Brain pericyte (primary cell): Measurements from ENCODE around the gene MICAL3.

ENCODE experiments used
- DNase-seq: peaks from one replicate; pipeline ENCODE4 v3.0.0-alpha.2; 2012; ENCODE audit warnings: low read depth, low spot score

MICAL3 gene

DNA sequence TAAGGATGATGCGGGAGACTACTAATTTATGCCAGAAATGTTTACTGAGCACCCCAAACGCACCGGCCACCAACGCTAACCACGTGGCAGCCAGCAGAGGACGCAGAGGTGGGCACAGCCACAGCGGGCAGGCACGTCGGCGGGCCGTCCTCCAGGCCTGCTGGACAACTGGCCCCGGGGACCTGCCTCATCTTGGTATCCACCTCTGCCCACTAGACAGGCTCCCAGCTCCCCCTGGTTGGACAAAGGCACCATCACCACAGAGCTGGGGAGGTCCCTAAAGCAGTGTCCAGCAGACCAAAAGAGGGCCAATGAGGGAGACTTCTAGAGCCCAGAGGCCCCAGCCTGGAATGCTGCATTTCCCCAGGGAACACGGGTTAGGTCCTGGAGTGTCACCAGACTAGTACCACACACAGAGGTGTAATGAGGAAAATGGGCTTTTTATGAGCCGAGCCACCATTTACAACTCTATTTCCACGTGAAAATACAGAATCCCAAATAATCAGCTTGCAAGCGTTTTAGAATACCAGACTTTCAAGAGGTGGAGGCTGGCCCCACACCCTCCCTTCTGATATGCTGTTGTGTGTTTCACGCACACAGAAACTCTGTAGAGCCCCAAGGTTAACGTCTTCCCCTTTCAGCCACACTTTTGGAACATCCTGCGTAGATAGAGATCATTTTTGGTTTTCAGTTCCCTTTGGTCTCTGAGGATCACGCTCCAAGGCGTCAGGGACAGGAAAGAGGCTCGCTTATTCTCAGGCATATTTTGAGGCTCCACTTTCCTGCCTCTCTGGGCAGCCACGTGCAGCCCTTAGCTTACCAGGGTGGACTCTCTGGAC, 226.4 kb downstream of the MICAL3 start:
- DNase-seq = no peak

DNA sequence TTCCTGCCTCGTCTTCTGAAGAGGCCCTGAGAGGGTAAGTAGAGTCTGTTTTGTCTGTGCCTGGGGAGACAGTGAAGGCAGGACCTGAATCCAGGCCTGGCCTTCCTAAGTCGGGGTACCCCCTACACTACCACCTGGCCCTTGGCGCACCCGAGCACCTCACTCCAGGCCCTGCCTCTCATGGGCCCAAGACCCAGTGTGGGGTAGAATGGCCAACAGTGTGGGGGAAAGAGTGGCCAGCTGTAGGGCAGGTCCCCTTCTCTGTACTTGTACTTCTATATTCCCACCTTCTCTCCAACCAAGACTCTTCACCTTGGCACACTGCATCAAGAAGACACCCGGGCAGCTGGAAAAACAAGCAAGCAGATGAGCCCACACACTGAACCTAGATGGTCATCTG, 227.7 kb downstream of the MICAL3 start:
- no peak for DNase-seq

DNA sequence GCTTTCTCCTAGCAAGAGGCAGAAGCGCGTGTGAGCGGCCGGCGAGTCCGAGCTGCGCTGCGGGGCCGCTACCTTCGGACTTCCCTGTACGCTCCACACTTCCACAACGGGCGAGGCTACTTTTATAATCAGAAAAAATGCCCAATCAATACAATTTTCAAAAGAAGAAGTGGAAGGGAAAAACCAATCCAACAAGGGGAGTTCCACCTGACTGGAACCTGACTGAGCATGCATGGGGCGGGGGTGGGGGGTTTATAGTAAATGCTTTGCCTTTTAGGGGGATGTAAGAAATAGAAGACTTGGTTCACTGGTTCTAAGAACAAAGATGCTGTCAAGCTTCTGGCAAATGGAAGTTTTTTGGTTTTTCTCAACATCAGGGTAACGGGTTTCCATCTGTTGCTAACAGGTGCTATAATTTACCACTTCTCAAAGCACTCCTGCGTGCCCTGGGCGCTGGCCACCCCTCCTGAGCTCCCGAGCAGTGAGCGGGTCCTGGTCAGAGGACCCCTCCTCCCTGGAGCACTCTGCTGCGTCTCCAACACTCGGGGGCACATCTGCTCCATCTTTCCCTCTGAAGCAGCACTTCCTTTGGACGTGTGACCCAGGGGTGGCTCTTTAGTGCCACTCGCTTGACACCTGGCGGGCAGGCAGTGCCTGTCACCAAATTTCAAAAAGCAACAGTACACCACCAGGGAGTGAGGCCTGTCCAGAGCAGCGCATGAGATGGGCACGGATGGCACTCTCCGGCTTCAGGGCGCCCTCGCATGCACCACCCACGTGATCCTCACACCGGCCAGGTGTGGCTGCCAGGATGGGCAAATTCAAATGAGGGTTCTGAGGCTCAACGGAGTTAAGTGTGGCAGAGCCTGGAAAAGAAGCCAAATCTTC, 228.5 kb downstream of the MICAL3 start:
- no peak for DNase-seq

DNA sequence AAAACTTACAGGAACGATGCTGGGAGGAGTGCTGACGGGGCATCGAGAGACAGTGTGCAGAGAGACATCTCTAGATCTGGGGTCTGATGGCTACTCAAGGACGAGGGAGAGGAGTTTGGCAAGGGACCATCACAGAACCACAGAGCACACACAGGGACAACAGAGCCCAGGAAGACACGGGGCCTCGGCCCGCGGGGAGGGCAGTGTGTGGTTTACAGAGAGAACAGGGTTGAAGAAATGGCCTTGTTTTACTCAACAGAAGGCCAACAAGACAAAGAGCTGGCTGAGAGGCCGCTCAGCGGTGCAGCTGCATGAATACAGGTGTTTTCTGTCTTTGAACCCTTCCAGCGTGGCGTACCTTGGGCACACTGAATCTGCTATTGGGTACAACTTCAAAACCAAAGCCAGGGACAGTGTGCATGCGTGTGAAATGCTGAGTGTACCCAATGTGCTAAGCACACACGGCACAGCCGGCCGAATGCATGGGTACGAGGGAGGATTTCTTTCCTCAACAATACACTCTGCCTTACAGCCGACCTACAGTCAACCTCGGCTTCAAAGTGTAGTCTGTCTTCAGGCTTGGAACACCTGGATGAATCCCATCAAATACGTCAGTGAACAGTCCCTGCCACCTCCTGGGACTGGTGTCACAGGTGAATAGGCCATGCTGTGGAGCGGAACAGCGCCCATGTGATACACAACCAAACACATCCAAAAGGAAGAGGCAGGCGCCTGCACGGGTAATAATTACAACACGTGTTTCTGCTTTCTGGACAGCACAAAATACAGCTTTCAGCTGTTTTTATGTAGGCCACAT, 229.4 kb downstream of the MICAL3 start:
- DNase-seq = no peak

DNA sequence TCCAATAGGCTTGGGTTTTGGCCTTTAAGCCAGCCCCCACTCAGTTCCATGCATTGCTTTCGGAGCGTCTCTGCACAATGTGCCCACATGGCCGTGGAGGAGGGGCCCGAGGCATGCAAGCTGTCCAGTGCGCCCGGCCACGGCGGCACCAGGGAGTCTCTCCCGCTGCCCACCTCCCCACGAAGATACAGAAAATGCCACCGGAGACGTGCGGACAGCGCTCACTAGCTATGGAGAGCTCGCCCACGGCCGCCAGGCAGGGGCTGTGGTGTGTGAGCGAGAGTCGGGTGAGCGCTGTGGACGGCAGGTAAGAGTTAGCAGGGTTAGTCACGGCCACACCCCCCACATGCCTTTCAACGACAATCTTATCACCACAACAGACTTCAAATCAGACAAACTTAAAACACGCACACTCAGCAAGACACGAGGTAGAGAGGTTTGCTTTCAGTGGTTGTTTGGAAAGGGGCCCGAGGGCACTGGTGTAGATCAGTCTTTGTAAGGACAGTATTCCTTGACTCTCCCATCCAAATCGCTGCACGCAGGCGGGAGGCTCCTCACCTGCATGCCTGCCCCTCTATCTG, 231.4 kb downstream of the MICAL3 start:
- DNase-seq = no peak

DNA sequence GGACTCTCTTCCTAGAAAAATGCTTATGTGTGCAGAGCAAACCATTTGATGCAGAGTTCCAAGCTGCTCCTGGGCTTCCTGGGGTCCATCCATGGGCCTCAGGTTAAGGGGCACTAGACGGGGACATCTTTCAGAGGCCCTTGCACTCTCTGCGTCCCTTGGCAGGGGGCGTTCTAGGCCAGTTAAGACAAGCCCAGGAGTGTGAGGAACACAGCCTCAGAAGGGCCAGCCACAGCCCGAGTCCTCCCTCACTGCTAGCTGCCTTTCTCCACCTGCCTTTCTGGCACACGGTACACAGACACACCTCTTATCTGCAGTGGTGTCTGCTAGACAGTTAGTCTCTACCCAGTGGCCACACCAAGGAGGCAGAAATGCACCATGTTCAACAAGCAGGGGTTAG, 232.1 kb downstream of the MICAL3 start:
- no peak for DNase-seq

DNA sequence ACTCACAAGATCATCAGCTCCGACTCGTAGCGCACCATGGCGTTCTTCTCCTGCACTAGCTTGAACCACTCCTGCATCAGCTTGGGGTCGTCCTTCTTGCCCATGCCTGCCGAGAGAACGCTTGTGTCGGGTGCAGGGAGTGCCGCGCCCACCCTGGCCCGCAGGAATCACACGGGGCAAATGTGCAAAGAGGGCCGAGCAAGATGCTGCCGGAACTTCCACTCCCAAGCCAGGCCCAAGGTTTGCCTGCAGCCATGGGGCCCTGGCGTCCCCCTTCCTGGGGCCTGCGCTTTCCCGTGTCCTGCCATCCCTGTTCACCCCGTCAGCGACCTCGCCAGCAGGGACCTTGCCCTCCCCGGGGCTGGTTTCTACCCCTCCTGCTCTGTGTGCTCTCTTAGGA, 233.2 kb downstream of the MICAL3 start:
- no peak for DNase-seq

DNA sequence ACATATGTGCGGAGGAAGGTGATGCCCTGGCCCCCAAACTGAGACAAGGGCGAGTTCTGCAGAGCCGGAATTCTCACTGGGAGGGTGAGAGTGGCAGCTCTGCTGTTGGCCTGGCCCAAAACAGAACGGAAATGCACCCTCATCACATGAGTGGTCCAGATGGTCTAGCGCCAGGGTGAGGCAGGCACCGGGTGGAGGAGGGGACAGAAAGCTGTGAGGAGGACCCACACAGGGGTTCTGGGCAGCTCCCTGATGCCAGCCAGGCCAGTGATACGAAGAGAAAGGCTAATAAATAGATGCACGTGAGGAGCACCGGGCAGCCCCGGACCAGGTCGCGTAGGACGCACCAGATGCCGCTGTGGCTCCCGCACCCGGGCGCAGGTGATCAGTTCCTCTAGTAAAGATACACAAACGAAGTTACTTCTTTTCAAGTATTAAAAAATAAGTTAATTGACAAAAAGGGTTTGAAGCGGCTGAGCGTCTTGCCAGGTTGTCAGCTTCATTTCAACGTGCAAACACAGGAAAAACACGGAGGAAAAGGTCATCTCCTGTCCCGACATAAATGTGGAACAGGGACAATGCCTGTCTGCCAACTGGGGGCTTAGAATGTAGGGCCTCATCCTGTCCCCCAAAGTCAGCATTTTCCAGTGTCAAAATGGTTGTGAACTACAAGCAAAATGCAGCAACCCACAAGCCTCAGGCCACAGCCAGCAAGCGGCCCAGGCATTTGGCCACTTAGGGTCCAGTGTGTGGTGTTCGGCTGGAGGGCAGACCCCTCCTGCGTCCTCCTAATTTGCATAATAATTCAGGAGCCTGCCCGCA, 234.8 kb downstream of the MICAL3 start:
- no peak for DNase-seq

DNA sequence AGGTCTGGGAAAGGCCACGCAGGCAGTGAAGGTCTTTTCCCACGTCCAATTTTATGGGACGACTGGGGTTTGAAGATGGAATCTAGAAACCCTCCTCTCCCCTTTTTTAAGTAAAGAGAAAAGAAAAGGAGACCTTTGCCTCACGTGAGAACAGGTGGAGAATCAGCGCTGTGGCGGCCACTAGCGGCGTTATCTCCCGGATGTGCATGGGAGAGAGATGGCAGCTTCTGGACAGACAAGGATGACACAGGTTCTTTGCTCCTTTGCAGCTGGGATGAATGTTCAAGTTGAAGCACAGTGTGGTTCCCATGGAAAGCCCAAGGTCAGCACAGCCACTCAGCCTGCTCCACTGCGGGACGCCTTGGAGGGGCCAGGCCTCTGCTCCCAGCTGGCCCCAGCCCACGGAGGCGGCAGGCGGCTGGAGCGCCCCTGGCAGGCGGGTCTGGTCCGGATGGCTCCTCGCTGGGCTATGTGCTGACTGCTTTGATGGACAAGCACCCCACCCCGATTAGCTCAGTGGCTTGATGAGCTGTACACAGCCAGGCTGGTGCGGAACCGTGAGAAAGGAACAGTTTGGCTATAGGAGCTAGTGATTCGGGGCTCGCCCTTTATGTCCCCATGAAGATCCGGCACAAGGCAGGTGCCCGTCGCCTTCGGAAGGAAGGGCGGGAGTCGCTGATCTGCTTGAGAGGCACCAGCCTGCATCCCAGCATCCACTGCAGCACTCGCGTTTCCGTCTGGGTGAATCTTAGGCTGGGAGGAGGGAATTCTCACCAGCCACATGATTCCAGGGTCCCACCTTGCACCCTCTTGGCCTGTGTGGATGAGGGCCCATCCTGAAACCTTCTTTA, 235.6 kb downstream of the MICAL3 start:
- DNase-seq = peak; percentile 63

DNA sequence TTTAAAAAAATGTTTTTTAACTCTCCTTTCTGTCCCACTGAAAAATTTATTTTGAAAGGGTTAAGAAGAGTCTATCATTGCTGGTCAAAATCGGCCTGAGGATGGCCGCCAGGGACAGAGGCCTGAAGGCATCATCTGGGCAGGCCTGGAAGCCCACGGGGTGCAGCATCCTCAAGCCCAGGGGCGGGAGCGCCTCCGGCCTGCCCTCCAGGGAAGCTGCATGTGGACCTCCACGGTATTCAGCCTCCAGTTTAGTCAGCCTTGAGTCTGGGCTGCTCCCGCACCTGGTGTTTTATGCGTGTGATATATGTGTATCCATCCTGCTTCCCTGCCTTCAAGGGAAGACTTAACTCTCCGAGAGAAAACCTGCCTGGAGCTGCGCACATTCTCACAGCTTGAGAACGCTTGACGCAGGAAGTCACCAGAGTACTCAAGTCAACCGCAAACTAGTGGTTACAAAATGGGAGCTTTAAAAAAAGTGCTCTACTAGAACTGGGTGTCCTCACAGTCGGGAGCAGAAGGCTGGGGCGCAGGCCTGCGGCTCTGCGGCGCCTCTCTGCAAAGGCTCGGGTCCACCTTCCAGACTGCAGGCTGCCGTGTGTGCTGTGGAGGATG, 236.5 kb downstream of the MICAL3 start:
- no peak for DNase-seq

DNA sequence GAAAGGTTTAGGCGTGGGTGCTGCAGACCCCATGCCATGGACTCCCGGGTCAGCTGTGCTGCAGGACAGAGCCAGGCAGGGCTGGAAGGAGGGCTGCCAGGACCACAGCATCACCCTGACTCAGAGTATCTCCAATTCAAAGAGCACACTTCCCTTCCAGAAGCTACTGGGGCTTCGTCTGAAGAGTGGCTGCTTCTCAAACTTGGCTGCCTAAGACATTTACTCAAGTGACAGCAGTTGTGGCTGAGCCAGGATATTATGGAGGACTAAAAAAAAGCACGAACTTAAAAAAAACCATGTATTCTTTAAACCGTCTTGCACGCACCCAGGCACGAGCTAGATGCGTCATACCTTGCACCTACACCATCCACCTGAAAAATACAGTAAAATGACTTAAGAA, 237.1 kb downstream of the MICAL3 start:
- no peak for DNase-seq

DNA sequence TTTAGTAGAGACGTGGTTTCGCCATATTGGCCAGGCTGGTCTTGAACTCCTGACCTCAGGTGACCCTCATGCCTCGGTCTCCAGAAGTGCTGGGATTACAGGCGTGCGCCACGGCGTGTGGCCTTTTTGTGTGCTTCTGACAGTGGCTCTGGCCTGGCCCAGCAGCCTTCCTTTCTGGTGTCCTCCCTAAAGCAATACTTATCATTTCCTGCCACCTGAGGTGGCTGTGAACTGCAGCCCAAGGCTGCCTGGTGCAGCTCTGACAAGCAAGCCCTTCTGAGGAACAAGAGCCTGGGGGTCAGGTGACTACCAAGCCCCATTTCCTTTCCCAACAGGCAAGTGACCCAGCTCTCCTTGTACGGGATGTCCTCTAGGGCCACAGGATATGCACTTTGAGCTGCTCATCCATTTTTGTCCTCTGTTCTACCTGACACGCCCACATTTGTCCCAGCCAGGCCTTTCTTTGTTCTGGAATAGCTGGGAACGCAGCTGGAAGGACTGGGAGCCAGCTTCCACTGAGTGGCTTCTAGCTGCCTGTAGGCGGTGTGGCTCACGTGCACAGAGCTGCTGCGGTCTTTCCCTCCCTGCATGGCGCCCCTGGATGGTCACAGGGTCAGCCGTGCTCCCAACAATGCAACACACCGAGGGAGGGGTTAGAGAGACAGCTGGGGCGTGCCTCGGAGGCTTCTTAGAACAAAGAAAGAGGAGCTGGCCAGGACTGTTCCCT, 237.8 kb downstream of the MICAL3 start:
- DNase-seq = peak; percentile 68

DNA sequence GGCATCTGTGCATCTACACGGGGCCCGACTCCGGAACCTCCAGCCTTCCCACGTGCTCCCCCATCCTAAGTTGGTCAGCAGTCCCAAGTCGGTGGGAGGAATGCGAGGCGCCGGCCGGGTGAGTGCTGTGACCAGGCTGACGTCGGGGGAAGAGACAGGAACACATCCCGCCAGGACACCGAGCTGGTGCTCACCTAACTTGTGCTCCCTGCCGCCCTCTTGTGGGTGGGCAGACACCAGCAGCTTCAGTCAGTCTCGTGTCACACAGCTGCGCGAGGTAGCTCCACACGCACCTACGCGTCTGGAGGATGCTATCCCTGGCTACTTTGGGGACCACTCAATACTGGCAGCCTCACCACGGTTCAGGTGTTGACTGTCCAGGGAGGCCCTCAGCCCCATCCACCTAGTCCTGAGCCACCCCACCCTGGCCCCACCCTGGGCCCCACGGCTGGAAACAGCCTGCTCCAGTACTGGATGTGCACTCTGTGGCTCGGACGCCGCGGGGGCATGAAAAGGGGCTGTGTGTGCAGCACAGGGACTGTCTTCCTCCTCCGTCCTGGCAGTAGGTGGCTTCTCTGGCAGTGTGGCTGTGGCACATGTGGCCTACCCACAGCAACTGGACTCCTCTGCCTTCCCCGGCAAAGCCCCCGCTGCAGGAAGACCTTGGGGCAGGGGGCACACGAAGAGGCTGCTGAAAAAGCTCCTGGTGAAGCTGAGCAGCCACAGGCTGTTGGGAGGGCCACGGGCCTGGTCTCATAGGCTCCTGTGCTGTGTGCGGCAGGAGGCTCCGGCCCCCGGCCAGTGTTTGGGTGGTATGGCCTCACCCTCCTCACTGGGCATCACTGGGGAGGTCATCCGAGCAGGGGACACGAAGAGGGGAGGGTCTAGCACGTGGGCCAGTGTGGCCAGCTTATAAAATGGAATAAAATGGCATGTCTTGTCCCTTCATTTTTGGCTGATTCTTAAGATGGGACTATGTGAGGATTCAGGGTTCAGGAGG, 238.9 kb downstream of the MICAL3 start:
- no peak for DNase-seq

DNA sequence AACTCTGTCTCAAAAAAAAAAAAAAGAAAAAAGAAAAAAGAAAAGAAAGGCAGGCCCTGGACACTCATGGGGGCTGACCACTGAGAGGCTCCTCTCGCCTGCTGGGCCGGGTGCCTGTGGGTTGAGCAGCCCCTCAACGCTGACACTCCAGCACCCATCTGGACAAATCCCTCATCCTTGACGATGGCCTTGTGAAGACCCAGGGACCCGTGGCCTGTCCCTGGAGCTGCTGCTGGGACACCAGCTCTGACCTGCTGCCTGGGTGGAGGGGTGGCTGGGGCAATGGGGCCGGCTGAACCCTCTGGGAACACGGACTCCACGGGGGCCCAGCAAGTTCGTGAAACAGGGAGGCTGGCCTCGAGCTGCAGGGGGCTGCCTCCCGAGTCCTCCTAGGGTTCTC, 239.6 kb downstream of the MICAL3 start:
- no peak for DNase-seq

DNA sequence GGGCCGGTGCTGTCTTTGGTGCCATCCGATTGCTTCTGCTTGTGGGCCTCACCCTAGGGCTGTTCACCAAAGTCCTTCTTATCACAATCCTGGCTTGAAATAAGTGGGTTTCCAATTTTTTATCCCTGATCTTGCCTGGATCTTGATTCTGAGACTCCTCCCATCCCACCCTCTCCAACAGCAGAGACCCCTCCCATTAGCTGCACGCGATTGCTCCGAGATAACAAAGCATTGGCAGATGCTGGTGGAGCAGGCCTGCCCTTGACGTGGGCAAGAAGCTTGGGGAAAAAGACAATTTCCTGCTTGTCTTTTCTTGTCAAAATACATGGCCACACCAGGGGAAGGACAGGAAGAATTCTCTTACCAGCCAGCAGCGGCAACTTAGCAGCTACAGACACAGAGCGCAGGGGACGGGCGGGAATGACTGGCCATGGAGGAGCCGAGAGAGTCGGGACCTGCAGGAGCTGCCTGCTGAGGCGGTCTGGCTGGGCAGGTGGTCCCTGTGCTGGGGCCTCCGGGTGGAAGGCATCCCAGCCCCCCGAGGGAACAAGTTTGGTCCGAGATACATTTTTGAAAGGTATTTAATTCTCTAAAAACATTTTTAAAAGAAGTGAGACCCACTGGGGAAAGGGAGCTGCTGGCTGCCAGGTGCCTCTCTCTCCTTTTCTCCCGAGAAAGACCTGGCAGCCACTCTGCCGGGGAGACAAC, 240.4 kb downstream of the MICAL3 start:
- no peak for DNase-seq

DNA sequence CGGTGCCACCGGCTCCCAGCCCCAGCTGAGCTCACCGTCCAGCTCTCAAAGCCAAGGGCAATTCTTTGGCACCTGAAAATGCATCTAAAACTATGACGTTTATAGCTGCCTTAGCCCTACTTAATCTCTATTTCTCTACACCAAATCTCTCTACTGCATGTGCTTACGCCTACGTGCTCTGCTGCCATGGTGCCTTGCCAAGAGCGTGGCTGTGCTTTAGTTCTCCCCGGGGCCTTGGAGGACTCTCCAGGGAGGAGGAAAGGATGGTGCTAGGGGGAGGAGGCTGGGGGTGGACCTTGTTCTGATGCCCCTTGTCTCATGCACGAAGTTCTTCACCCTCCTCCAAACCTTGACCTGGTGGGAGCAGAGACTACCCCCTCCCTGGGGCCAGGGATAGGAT, 241.0 kb downstream of the MICAL3 start:
- no peak for DNase-seq

DNA sequence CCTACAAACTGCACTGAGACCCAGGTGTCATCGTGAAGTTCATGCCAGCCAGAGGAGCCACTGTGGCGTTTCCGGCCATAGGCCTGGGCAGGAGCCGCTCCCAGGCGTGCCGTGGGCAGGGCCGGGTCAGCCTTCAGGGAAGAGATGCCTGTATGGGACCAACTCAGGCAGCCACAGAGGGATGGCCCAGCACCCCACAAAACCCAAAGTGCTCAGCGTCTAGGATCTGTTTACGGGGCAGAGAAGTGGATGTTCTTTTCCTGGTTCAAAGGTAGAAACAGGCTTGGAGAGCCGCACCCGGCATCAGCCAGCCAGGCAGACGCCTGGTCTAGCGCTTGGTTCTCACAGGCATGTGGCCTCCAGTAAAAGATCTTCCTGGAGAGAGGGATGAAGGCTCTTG, 241.7 kb downstream of the MICAL3 start:
- DNase-seq = no peak
